ENCODE results near the gene EHBP1. TPM values are rescaled to one million over a fixed set of nuclear protein-coding genes. Genes with fewer than 3 reads are reported as not detected.

The EHBP1 gene
- total RNA-seq, 1 experiment from 2014 or later: 56.7 TPM

GRCh38 chr2:62817995-62818713, 112.6 kb downstream of the EHBP1 start:
- peak; percentile 44 for DNase-seq (ENCODE audit: low read depth)

GRCh38 chr2:62822549-62822948, 117.0 kb downstream of the EHBP1 start:
- no peak for DNase-seq (ENCODE audit: low read depth)

- peak; percentile 19 for DNase-seq (ENCODE audit: low read depth)
Observed at GRCh38 chr2:62824388-62824787, 118.9 kb downstream of the EHBP1 start.

- peak; percentile 16 for DNase-seq (ENCODE audit: low read depth)
Observed at GRCh38 chr2:62826141-62826540, 120.6 kb downstream of the EHBP1 start.

GRCh38 chr2:62826953-62827675, 121.6 kb downstream of the EHBP1 start:
- no peak for DNase-seq (ENCODE audit: low read depth)

GRCh38 chr2:62831729-62832128, 126.2 kb downstream of the EHBP1 start:
- no peak for DNase-seq (ENCODE audit: low read depth)

GRCh38 chr2:62844311-62845090, 139.0 kb downstream of the EHBP1 start:
- DNase-seq (ENCODE audit: low read depth): no peak

GRCh38 chr2:62845256-62845655, 139.7 kb downstream of the EHBP1 start:
- DNase-seq (ENCODE audit: low read depth): no peak

GRCh38 chr2:62852254-62852653, 146.7 kb downstream of the EHBP1 start:
- no peak for DNase-seq (ENCODE audit: low read depth)

GRCh38 chr2:62854600-62855514, 149.3 kb downstream of the EHBP1 start:
- no peak for DNase-seq (ENCODE audit: low read depth)

GRCh38 chr2:62856228-62857040, 150.9 kb downstream of the EHBP1 start:
- DNase-seq (ENCODE audit: low read depth): peak; percentile 2

GRCh38 chr2:62857139-62857931, 151.8 kb downstream of the EHBP1 start:
- no peak for DNase-seq (ENCODE audit: low read depth)

GRCh38 chr2:62858231-62858832, 152.8 kb downstream of the EHBP1 start:
- DNase-seq (ENCODE audit: low read depth): no peak

- no peak for DNase-seq (ENCODE audit: low read depth)
Observed at GRCh38 chr2:62868947-62869346, 163.4 kb downstream of the EHBP1 start.

GRCh38 chr2:62870966-62871365, 165.5 kb downstream of the EHBP1 start:
- DNase-seq (ENCODE audit: low read depth): no peak

- no peak for DNase-seq (ENCODE audit: low read depth)
Observed at GRCh38 chr2:62871506-62871905, 166.0 kb downstream of the EHBP1 start.

GRCh38 chr2:62873603-62874002, 168.1 kb downstream of the EHBP1 start:
- DNase-seq (ENCODE audit: low read depth): no peak

- DNase-seq (ENCODE audit: low read depth): no peak
Observed at GRCh38 chr2:62874881-62875383, 169.4 kb downstream of the EHBP1 start.
